Glutamatergic neuron (in vitro differentiated cells): ENCODE data around the gene EFCAB6. TPM values are rescaled to one million over a fixed set of nuclear protein-coding genes. Genes with fewer than 3 reads are reported as not detected.

Experiments used
- DNase-seq: peaks from one replicate; pipeline ENCODE4 v3.0.0; 2022
- H3K27ac Mint-ChIP-seq: one replicate; pipeline ENCODE4 v1.8.0; 2020; ENCODE audit warnings: mild to moderate bottlenecking, mixed read lengths, inconsistent platforms; ENCODE audit not compliant: unreplicated experiment
- H3K27me3 Mint-ChIP-seq: one replicate; pipeline ENCODE4 v1.8.0; 2020; ENCODE audit warnings: mild to moderate bottlenecking, moderate library complexity, mixed read lengths, inconsistent platforms; ENCODE audit not compliant: unreplicated experiment
- H3K36me3 Mint-ChIP-seq: one replicate; pipeline ENCODE4 v1.8.0; 2020; ENCODE audit warnings: mild to moderate bottlenecking, mixed read lengths, inconsistent platforms; ENCODE audit not compliant: unreplicated experiment
- H3K4me1 Mint-ChIP-seq: one replicate; pipeline ENCODE4 v1.8.0; 2020; ENCODE audit warnings: mild to moderate bottlenecking, low read depth, mixed read lengths, inconsistent platforms; ENCODE audit not compliant: unreplicated experiment
- H3K4me3 Mint-ChIP-seq: one replicate; pipeline ENCODE4 v1.8.0; 2020; ENCODE audit warnings: mild to moderate bottlenecking, mixed read lengths, inconsistent platforms; ENCODE audit not compliant: unreplicated experiment
- H3K9me3 Mint-ChIP-seq: one replicate; pipeline ENCODE4 v1.8.0; 2020; ENCODE audit warnings: mild to moderate bottlenecking, moderate library complexity, mixed read lengths, inconsistent platforms; ENCODE audit not compliant: unreplicated experiment
- total RNA-seq: library from RNA; stranded (reverse); fragmentation: NEBNext Ultra II Directional; extraction: Animal tissue kit (Norgen Biotek cat#: 25700); gene quantifications from one replicate; pipeline ENCODE4 v1.2.1, GENCODE V29; 2021; ENCODE audit not compliant: unreplicated experiment
- TF ChIP-seq, protein P1 (sequence below): fragments of 200-600 bp; sonication (generic); IDR thresholded peaks from one replicate; pipeline ENCODE4 v1.5.0; 2021; ENCODE audit not compliant: partially characterized antibody, unreplicated experiment

The EFCAB6 gene
- total RNA-seq, 1 donor from 2014 or later, result 0.96 TPM

DNA sequence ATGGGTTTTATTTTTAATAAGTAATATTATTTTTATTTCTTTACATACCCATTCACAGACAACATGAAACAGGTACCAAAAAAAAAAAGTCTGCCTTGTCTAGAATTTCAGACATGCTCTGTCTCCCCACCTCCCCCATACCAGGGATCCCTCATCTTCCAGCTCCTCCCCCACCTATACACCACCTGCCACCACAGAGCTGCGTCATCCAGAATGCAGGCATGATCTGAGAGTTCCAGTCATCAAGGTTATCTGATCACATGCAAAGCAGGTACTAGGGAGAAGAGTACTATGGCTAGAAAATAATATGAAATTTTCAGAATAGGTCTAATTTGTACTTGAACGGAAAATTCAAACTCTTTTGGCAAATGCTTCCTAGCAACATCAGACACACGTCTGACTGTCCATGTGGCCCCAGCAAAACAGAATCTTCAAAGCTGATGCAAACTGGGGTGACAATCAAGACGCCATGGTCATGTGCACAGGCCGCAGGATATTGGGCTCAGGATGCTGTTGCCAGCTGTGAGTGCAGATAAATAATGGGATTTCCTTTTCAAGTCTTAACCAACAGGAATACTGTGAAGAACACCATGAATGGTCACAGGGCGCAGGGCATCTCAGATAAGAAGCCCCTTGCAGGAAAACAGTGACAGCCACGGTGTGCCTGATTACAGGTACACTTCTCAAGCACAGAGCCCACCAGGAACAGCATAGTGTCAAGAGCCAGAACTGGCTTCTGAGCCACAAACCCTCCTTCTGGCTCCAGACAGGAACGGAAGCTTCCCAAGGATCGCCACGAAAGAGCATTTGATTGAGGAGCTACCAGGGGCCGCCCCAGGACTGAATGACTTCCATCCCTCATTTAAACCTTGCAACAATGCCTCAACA is 169.5 kb downstream of the EFCAB6 start:
- no peak overlapping the region for H3K4me3 Mint-ChIP-seq
- no peak overlapping the region for H3K27ac Mint-ChIP-seq
- peaks cover 2% of the 10 kb centered on the region for H3K4me1 Mint-ChIP-seq
- peaks cover 1% of the 10 kb centered on the region for H3K27me3 Mint-ChIP-seq
- H3K9me3 Mint-ChIP-seq, result peaks cover 8% of the 10 kb centered on the region
- H3K36me3 Mint-ChIP-seq, result peaks cover 8% of the 10 kb centered on the region
- DNase-seq, result no peak
- TF ChIP-seq, protein P1, sequence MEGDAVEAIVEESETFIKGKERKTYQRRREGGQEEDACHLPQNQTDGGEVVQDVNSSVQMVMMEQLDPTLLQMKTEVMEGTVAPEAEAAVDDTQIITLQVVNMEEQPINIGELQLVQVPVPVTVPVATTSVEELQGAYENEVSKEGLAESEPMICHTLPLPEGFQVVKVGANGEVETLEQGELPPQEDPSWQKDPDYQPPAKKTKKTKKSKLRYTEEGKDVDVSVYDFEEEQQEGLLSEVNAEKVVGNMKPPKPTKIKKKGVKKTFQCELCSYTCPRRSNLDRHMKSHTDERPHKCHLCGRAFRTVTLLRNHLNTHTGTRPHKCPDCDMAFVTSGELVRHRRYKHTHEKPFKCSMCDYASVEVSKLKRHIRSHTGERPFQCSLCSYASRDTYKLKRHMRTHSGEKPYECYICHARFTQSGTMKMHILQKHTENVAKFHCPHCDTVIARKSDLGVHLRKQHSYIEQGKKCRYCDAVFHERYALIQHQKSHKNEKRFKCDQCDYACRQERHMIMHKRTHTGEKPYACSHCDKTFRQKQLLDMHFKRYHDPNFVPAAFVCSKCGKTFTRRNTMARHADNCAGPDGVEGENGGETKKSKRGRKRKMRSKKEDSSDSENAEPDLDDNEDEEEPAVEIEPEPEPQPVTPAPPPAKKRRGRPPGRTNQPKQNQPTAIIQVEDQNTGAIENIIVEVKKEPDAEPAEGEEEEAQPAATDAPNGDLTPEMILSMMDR, result no peak

- H3K36me3 Mint-ChIP-seq, result peaks cover 8% of the 10 kb centered on the region
- no peak for DNase-seq
Measured at GRCh38 chr22:43639228-43639948, 172.7 kb downstream of the EFCAB6 start.

GRCh38 chr22:43637275-43638260 is 174.5 kb downstream of the EFCAB6 start:
- Mint-ChIP-seq H3K9me3 (peaks cover 7% of the 10 kb centered on the region), H3K4me3 (no peak overlapping the region), H3K27me3 (peaks cover 8% of the 10 kb centered on the region), H3K4me1 (peaks cover 4% of the 10 kb centered on the region), H3K27ac (no peak overlapping the region), H3K36me3 (peaks cover 8% of the 10 kb centered on the region)
- DNase-seq, result no peak
- TF ChIP-seq, protein P1, result no peak

More at GRCh38 chr22:43639228-43639948, 172.7 kb downstream of the EFCAB6 start:
- TF ChIP-seq, protein P1, result no peak
- peaks cover 9% of the 10 kb centered on the region for H3K9me3 Mint-ChIP-seq
- H3K4me3 Mint-ChIP-seq, result no peak overlapping the region
- no peak overlapping the region for H3K27ac Mint-ChIP-seq
- peaks cover 6% of the 10 kb centered on the region for H3K27me3 Mint-ChIP-seq
- H3K4me1 Mint-ChIP-seq, result peaks cover 2% of the 10 kb centered on the region

GRCh38 chr22:43636086-43636485 is 176.0 kb downstream of the EFCAB6 start:
- H3K27me3 Mint-ChIP-seq, result peaks cover 9% of the 10 kb centered on the region
- no peak overlapping the region for H3K4me3 Mint-ChIP-seq
- H3K4me1 Mint-ChIP-seq, result peaks cover 5% of the 10 kb centered on the region
- DNase-seq, result no peak
- H3K9me3 Mint-ChIP-seq, result peaks cover 7% of the 10 kb centered on the region
- TF ChIP-seq, protein P1, result no peak
- H3K36me3 Mint-ChIP-seq, result peaks cover 8% of the 10 kb centered on the region
- H3K27ac Mint-ChIP-seq, result no peak overlapping the region
